Neuronal stem cell (in vitro differentiated cells): ENCODE data around the gene GRAMD4.
A peak's percentile ranks its signal among the peaks of the same experiment; 100 is the strongest.

ENCODE experiments used
- DNase-seq: peaks from one replicate; pipeline ENCODE4 v3.0.0-alpha.2; 2013; ENCODE audit warnings: low spot score
- H2AFZ ChIP-seq: one replicate; pipeline ENCODE4 v1.6.1; 2013; ENCODE audit warnings: mild to moderate bottlenecking, low read length, inconsistent platforms
- H2AK5ac ChIP-seq: 2 replicates; pipeline ENCODE4 v1.6.1; 2013; ENCODE audit warnings: low read depth, mild to moderate bottlenecking, inconsistent platforms, low read length, moderate library complexity, mixed read lengths
- H2BK120ac ChIP-seq: 2 replicates; pipeline ENCODE4 v1.6.1; 2013; ENCODE audit warnings: low read depth, mild to moderate bottlenecking, inconsistent platforms, low read length, moderate library complexity, mixed read lengths
- H2BK12ac ChIP-seq: one replicate; pipeline ENCODE4 v1.6.1; 2013; ENCODE audit warnings: low read length, inconsistent platforms
- H2BK15ac ChIP-seq: 2 replicates; pipeline ENCODE4 v1.6.1; 2013; ENCODE audit warnings: mild to moderate bottlenecking, low read length, inconsistent platforms, mixed read lengths
- H2BK5ac ChIP-seq: one replicate; pipeline ENCODE4 v1.6.1; 2013; ENCODE audit warnings: inconsistent platforms, mild to moderate bottlenecking, low read length, moderate library complexity
- H3K14ac ChIP-seq: one replicate; pipeline ENCODE4 v1.6.1; 2013; ENCODE audit warnings: low read length, inconsistent platforms
- H3K18ac ChIP-seq: 2 replicates; pipeline ENCODE4 v1.6.1; 2013; ENCODE audit warnings: low read length, inconsistent platforms
- H3K23ac ChIP-seq: 2 replicates; pipeline ENCODE4 v1.6.1; 2013; ENCODE audit warnings: low read depth, mild to moderate bottlenecking, mixed read lengths, low read length, inconsistent platforms; ENCODE audit not compliant: poor library complexity
- H3K27ac ChIP-seq: replicated peaks from 3 replicates; pipeline ENCODE4 v1.5.1; 2013; ENCODE audit warnings: low read length, inconsistent platforms
- H3K27me3 ChIP-seq, 3 experiments: 2 replicates each; pipeline ENCODE4 v1.6.1; 2013; ENCODE audit warnings: low read length in 3 of 3, mild to moderate bottlenecking in 2 of 3, inconsistent platforms in 1 of 3, low read depth in 1 of 3, mixed read lengths in 1 of 3, moderate library complexity in 1 of 3; ENCODE audit not compliant: control insufficient read depth in 3 of 3, insufficient read depth in 3 of 3
- H3K36me3 ChIP-seq, 2 donors: replicated peaks in 1 of 2; 2 replicates each; pipeline ENCODE4 v1.6.1; 2013; ENCODE audit warnings: low read length in 2 of 2; ENCODE audit not compliant: control insufficient read depth in 2 of 2, insufficient read depth in 2 of 2
- H3K4ac ChIP-seq: 2 replicates; pipeline ENCODE4 v1.6.1; 2013; ENCODE audit warnings: inconsistent platforms, mild to moderate bottlenecking, low read length, moderate library complexity
- H3K4me1 ChIP-seq, 2 donors: 1 replicate in 1 of 2; 2 replicates in 1 of 2; pipeline ENCODE4 v1.6.1; 2013; ENCODE audit warnings: low read length in 2 of 2, low read depth in 1 of 2; ENCODE audit not compliant: control insufficient read depth in 2 of 2, insufficient read depth in 1 of 2
- H3K4me2 ChIP-seq: one replicate; pipeline ENCODE4 v1.6.1; 2013; ENCODE audit warnings: mild to moderate bottlenecking, low read length, inconsistent platforms; ENCODE audit not compliant: insufficient read depth, poor library complexity, severe bottlenecking
- H3K4me3 ChIP-seq, 2 donors: 2 replicates each; pipeline ENCODE4 v1.5.1; 2013; ENCODE audit warnings: low read length in 2 of 2, mild to moderate bottlenecking in 2 of 2, inconsistent platforms in 1 of 2, moderate library complexity in 1 of 2
- H3K79me1 ChIP-seq: one replicate; pipeline ENCODE4 v1.6.1; 2013; ENCODE audit warnings: low read depth, mild to moderate bottlenecking, inconsistent platforms, low read length, moderate library complexity
- H3K9ac ChIP-seq: one replicate; pipeline ENCODE4 v1.6.1; 2013; ENCODE audit warnings: mild to moderate bottlenecking, low read depth, low read length, inconsistent platforms; ENCODE audit not compliant: poor library complexity
- H3K9me3 ChIP-seq, 2 donors: replicated peaks in 1 of 2; 2 replicates each; pipeline versions ENCODE3 to v1.6.1; 2013; ENCODE audit warnings: low read length in 2 of 2, mild to moderate bottlenecking in 2 of 2, inconsistent platforms in 1 of 2, low read depth in 1 of 2, mixed read lengths in 1 of 2, moderate library complexity in 1 of 2; ENCODE audit not compliant: control insufficient read depth in 2 of 2, insufficient read depth in 1 of 2
- H4K8ac ChIP-seq: one replicate; pipeline ENCODE4 v1.6.1; 2013; ENCODE audit warnings: low read depth, mild to moderate bottlenecking, inconsistent platforms, low read length, moderate library complexity
- H4K91ac ChIP-seq: one replicate; pipeline ENCODE4 v1.6.1; 2013; ENCODE audit warnings: low read length, low read depth, mild to moderate bottlenecking, inconsistent platforms; ENCODE audit not compliant: poor library complexity
- WGBS, 2 donors: extraction: QIAGEN DNeasy Blood & Tissue Kit; methylation state at CpG; one replicate each; pipeline ENCODE4 v1.1.7; 2013; ENCODE audit warnings: missing lambda C conversion rate in 2 of 2, mixed read lengths in 1 of 2; ENCODE audit not compliant: insufficient read length in 2 of 2, insufficient replicate concordance in 1 of 2; ENCODE audit errors: extremely low coverage in 2 of 2; 5-methylcytosine and 5-hydroxymethylcytosine counted together

Gene GRAMD4

DNA sequence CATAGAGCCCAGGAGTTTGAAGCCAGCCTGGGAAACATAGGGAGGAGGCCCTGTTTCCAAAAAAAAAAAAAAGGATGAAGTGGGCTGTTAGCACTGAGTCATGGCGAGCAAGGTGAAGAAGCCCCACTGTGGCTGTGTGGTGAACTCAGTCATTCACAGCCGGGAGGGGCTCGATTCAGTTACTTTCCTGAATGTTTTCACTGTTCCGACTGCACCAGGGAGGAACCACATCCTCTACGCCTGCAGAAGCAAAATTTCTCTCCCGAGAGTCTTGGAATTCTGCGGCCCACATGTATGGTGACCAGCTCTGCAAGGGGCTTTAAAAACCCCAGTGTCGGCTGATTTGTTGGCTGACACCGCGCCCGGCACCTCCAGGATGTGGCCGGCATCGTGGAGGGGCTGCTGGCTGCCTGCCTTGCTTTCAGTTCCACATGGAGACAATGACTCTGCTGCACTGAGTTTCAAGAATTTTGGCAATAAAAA, 27.8 kb upstream of the GRAMD4 start:
- Histone ChIP-seq H3K23ac (no peak overlapping the region), H3K79me1 (peaks cover 14% of the 10 kb centered on the region), H4K8ac (no peak overlapping the region), H3K36me3 (no peaks in the 10 kb centered on the region), H3K4ac (no peak overlapping the region), H2BK120ac (no peak overlapping the region), H4K91ac (no peak overlapping the region), H3K27ac (no peak overlapping the region), H3K4me3 (no peak overlapping the region), H3K9ac (no peak overlapping the region), H3K14ac (no peak overlapping the region), H3K9me3 (no peaks in the 10 kb centered on the region), H3K4me1 (peaks cover 0 to 9% of the 10 kb centered on the region in 2 donors), H2BK12ac (no peak overlapping the region), H3K18ac (no peak overlapping the region), H2BK5ac (no peak overlapping the region), H3K4me2 (no peak overlapping the region), H2BK15ac (no peak overlapping the region), H2AK5ac (no peak overlapping the region), H2AFZ (no peak overlapping the region), H3K27me3 (no peaks in the 10 kb centered on the region)
- WGBS, 2 donors = no CpG with 5 or more reads among the region's 13 CpGs
- no peak for DNase-seq

DNA sequence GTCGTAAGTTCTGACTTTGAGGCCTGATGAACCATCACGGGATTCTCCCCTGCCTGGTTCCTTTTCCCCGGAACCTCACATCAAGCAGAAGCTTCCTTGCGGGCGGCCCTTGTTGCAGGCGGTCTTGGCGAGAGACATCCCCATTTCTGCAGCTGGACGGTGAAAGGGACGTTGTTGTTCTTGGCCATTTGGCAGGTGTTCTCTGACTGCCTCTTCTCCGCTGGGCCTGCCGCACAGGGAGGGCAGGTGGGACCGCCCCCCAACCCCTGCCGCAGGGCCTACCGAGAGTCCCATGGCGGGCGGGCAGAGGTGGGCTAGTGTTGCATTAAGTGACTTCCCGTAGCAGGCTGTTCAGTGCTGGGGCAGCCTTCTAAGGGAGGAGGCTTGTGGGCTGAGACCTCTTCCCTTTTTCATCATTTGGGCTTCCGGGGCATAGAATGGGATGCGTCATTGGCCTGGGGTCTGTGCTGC, 26.9 kb upstream of the GRAMD4 start:
- peak overlapping the region; percentile 17 for H3K18ac ChIP-seq

DNA sequence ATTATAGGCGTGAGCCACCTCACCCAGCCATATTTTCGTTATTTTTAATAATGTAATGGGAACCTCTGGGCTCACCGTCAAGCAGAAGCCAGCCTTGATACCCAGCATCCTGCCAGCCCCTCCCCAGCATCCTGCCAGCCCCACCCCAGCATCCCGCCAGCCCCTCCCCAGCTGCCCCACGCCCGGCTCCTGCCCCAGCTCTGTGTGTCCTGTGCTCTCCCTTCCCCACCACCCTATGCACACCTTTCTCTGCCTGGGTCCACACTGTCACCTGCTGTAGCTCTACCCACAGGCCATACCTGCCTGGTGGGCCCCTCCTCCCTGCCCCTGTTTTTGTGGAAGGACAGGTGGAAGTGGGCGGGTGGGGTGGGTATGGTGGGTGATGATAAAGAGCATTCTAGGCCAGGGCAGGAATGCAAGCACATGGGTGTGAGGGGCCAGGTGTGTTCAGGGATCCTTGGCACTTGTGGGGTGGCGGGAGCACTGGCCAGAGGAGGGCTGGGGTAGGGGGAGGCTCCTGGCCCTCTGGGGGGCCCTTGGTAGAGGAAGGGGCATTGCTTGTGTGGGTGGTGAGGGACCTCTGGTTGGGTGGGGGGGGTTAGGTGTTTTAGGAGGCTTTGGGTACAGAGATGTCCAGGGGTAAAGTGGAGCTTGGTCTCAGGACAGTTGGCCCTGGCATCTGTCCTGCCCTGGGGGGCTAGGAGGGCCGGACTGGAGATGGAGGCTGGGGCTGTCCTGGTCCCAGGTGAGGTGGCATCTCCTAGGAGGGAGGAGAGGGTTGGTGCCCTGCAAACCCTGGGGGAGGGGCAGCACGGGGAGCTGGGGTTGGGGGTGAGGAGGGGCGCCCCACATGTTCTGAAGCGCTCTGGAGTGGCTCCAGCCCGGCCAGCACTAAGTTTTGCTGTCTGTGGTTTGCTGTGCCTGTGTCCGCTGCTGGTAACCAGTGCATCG, 25.9 kb upstream of the GRAMD4 start:
- Histone ChIP-seq H3K4me3 (no peak overlapping the region), H3K36me3 (no peaks in the 10 kb centered on the region), H2AFZ (no peak overlapping the region), H2AK5ac (no peak overlapping the region), H3K27me3 (no peaks in the 10 kb centered on the region), H3K4me2 (no peak overlapping the region), H4K91ac (no peak overlapping the region), H2BK120ac (no peak overlapping the region), H3K23ac (no peak overlapping the region), H3K9ac (no peak overlapping the region), H3K9me3 (no peaks in the 10 kb centered on the region), H3K79me1 (peaks cover 6% of the 10 kb centered on the region), H3K27ac (no peak overlapping the region), H2BK12ac (no peak overlapping the region), H2BK5ac (no peak overlapping the region), H3K4ac (no peak overlapping the region), H3K4me1 (peaks cover 0 to 4% of the 10 kb centered on the region in 2 donors), H2BK15ac (no peak overlapping the region), H4K8ac (no peak overlapping the region), H3K14ac (no peak overlapping the region), H3K18ac (no peak overlapping the region)
- DNase-seq = no peak
- no CpG with 5 or more reads among the region's 15 CpGs for WGBS, 2 donors

More for the DNA sequence above, 26.9 kb upstream of the GRAMD4 start:
- H3K9ac ChIP-seq = peak overlapping the region; percentile 21
- no peak for DNase-seq
- H2BK120ac ChIP-seq = no peak overlapping the region
- H3K79me1 ChIP-seq = peaks cover 11% of the 10 kb centered on the region
- no peak overlapping the region for H2BK5ac ChIP-seq
- no peak overlapping the region for H4K8ac ChIP-seq
- WGBS, 2 donors = no CpG with 5 or more reads among the region's 19 CpGs
- no peak overlapping the region for H4K91ac ChIP-seq
- H3K4me1 ChIP-seq = peaks cover 0 to 6% of the 10 kb centered on the region in 2 donors
- H3K14ac ChIP-seq = no peak overlapping the region
- no peaks in the 10 kb centered on the region for H3K9me3 ChIP-seq
- H3K23ac ChIP-seq = peak overlapping the region; percentile 65
- no peaks in the 10 kb centered on the region for H3K27me3 ChIP-seq
- no peak overlapping the region for H3K4me2 ChIP-seq
- H3K4ac ChIP-seq = no peak overlapping the region
- H3K36me3 ChIP-seq = no peaks in the 10 kb centered on the region
- peak overlapping the region; percentile 46 for H2AK5ac ChIP-seq
- no peak overlapping the region for H3K27ac ChIP-seq
- H2BK15ac ChIP-seq = no peak overlapping the region
- H2BK12ac ChIP-seq = no peak overlapping the region
- H3K4me3 ChIP-seq = no peak overlapping the region
- H2AFZ ChIP-seq = no peak overlapping the region

DNA sequence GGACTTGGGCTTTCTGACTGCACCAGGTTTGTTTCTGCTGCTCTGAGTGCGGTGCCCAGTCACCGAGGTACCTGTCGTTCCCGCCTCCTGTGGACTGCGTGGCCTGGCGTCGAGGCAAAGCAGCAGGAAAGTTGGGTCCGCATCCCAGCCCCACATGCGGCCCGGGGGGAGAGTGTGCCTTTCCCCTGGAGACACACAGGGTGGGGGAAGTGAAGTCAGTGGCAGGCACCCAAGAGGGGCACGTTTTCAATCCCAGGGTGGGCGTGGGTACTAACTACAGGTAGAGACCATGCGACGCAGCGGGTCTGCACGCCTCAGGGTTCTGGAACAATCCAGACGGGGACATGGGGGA, 25.3 kb upstream of the GRAMD4 start:
- Histone ChIP-seq H2AFZ (no peak overlapping the region), H3K4me2 (no peak overlapping the region), H3K9me3 (no peaks in the 10 kb centered on the region), H2BK120ac (no peak overlapping the region), H3K4me1 (no peaks in the 10 kb centered on the region), H4K91ac (no peak overlapping the region), H3K4me3 (no peak overlapping the region), H3K14ac (no peak overlapping the region), H2BK5ac (no peak overlapping the region), H2BK12ac (no peak overlapping the region), H3K4ac (no peak overlapping the region), H2AK5ac (no peak overlapping the region), H3K36me3 (no peaks in the 10 kb centered on the region), H3K18ac (peak overlapping the region; percentile 28), H3K79me1 (peaks cover 4% of the 10 kb centered on the region), H2BK15ac (no peak overlapping the region), H3K9ac (no peak overlapping the region), H3K27me3 (no peaks in the 10 kb centered on the region), H4K8ac (no peak overlapping the region), H3K27ac (no peak overlapping the region), H3K23ac (no peak overlapping the region)
- DNase-seq = no peak
- WGBS, 2 donors = no CpG with 5 or more reads among the region's 17 CpGs
